IPS-20b (cell line): ENCODE data around the gene IVD.
"Not testable (repeated sequence)": the region's sequence is repeated elsewhere in the genome, so short reads cannot be mapped to it uniquely, and the experiment has no call there.

Experiments used
- H3K27ac ChIP-seq: one replicate; pipeline ENCODE4 v1.5.1; 2013; ENCODE audit warnings: low read length
- H3K27me3 ChIP-seq: 2 replicates; pipeline ENCODE4 v1.6.1; 2013; ENCODE audit warnings: mild to moderate bottlenecking, low read length, inconsistent platforms; ENCODE audit not compliant: insufficient read depth
- H3K36me3 ChIP-seq: 2 replicates; pipeline ENCODE4 v1.6.1; 2013; ENCODE audit warnings: low read depth, mild to moderate bottlenecking, inconsistent platforms, low read length, moderate library complexity; ENCODE audit not compliant: insufficient read depth
- H3K4me1 ChIP-seq: 2 replicates; pipeline ENCODE4 v1.6.1; 2013; ENCODE audit warnings: mild to moderate bottlenecking, control low read depth, inconsistent platforms, low read length, moderate library complexity; ENCODE audit not compliant: insufficient read depth
- H3K4me3 ChIP-seq: 2 replicates; pipeline ENCODE4 v1.5.1; 2013; ENCODE audit warnings: mild to moderate bottlenecking, low read length, inconsistent platforms
- H3K9ac ChIP-seq: 2 replicates; pipeline ENCODE4 v1.6.1; 2013; ENCODE audit warnings: low read depth, mild to moderate bottlenecking, inconsistent platforms, low read length, moderate library complexity
- H3K9me3 ChIP-seq: 2 replicates; pipeline ENCODE4 v1.6.1; 2013; ENCODE audit warnings: mild to moderate bottlenecking, low read depth, low read length, inconsistent platforms; ENCODE audit not compliant: insufficient read depth

IVD gene

GRCh38 chr15:40443846-40444245 is 38.3 kb downstream of the IVD start:
- no peaks in the 10 kb centered on the region for H3K9me3 ChIP-seq
- no peak overlapping the region for H3K27ac ChIP-seq
- 0 out of 2 replicates have a peak, but pooled peaks cover 4% of the 10 kb centered on the region for H3K36me3 ChIP-seq
- H3K4me1 ChIP-seq, result peaks cover 43% of the 10 kb centered on the region
- H3K27me3 ChIP-seq, result peaks cover 12% of the 10 kb centered on the region
- peak overlapping the region; percentile 38; the same call in 1 of the 2 replicates for H3K4me3 ChIP-seq
- H3K9ac ChIP-seq, result 0 out of 2 replicates have a peak overlapping the region, but pooled peaks have one; percentile 18

GRCh38 chr15:40444736-40445135 is 39.1 kb downstream of the IVD start:
- 0 out of 2 replicates have a peak, but pooled peaks cover 4% of the 10 kb centered on the region for H3K36me3 ChIP-seq
- peaks cover 5% of the 10 kb centered on the region; the same call in 1 of the 2 replicates for H3K27me3 ChIP-seq
- no peak overlapping the region; the same call in 1 of the 2 replicates for H3K9ac ChIP-seq
- peak overlapping the region; percentile 40; the same call in 1 of the 2 replicates for H3K4me3 ChIP-seq
- H3K9me3 ChIP-seq, result no peaks in the 10 kb centered on the region
- no peak overlapping the region for H3K27ac ChIP-seq
- H3K4me1 ChIP-seq, result peaks cover 37% of the 10 kb centered on the region

- H3K27ac ChIP-seq, result no peak overlapping the region
These were observed 39.9 kb downstream of the IVD start for GRCh38 chr15:40445421-40445922.

GRCh38 chr15:40446144-40446543 is 40.5 kb downstream of the IVD start:
- Histone ChIP-seq H3K9me3 (no peaks in the 10 kb centered on the region), H3K4me3 (no peak overlapping the region), H3K9ac (peak overlapping the region; percentile 52; the same call in 1 of the 2 replicates), H3K4me1 (peaks cover 39% of the 10 kb centered on the region), H3K36me3 (0 out of 2 replicates have a peak, but pooled peaks cover 4% of the 10 kb centered on the region), H3K27ac (no peak overlapping the region), H3K27me3 (no peaks in the 10 kb centered on the region)

More at GRCh38 chr15:40445421-40445922, 39.9 kb downstream of the IVD start:
- peak overlapping the region; percentile 52; the same call in 1 of the 2 replicates for H3K9ac ChIP-seq
- H3K36me3 ChIP-seq, result 0 out of 2 replicates have a peak, but pooled peaks cover 4% of the 10 kb centered on the region
- H3K9me3 ChIP-seq, result no peaks in the 10 kb centered on the region
- peaks cover 37% of the 10 kb centered on the region for H3K4me1 ChIP-seq
- no peaks in the 10 kb centered on the region for H3K27me3 ChIP-seq
- peak overlapping the region; percentile 40; the same call in 1 of the 2 replicates for H3K4me3 ChIP-seq

GRCh38 chr15:40448354-40448753 is 42.8 kb downstream of the IVD start:
- no peak overlapping the region for H3K9ac ChIP-seq
- no peak overlapping the region for H3K4me3 ChIP-seq
- H3K4me1 ChIP-seq, result peaks cover 50% of the 10 kb centered on the region
- no peak overlapping the region for H3K27ac ChIP-seq
- H3K9me3 ChIP-seq, result no peaks in the 10 kb centered on the region
- H3K36me3 ChIP-seq, result 0 out of 2 replicates have a peak, but pooled peaks cover 4% of the 10 kb centered on the region
- no peaks in the 10 kb centered on the region for H3K27me3 ChIP-seq

- H3K27me3 ChIP-seq, result no peaks in the 10 kb centered on the region
- H3K9me3 ChIP-seq, result no peaks in the 10 kb centered on the region
- H3K9ac ChIP-seq, result no peak overlapping the region
- peaks cover 46% of the 10 kb centered on the region for H3K4me1 ChIP-seq
- H3K27ac ChIP-seq, result no peak overlapping the region
- H3K4me3 ChIP-seq, result no peak overlapping the region
- H3K36me3 ChIP-seq, result 0 out of 2 replicates have a peak, but pooled peaks cover 4% of the 10 kb centered on the region
These were observed 43.7 kb downstream of the IVD start for GRCh38 chr15:40449275-40449674.

GRCh38 chr15:40450047-40450446 is 44.5 kb downstream of the IVD start:
- H3K36me3 ChIP-seq, result 0 out of 2 replicates have a peak, but pooled peaks cover 4% of the 10 kb centered on the region
- no peak overlapping the region for H3K4me3 ChIP-seq
- H3K9ac ChIP-seq, result no peak overlapping the region
- no peaks in the 10 kb centered on the region for H3K9me3 ChIP-seq
- no peaks in the 10 kb centered on the region for H3K27me3 ChIP-seq
- no peak overlapping the region for H3K27ac ChIP-seq
- peaks cover 46% of the 10 kb centered on the region for H3K4me1 ChIP-seq

- Histone ChIP-seq H3K27me3 (no peaks in the 10 kb centered on the region), H3K36me3 (no peaks in the 10 kb centered on the region), H3K4me3 (no peak overlapping the region), H3K4me1 (peaks cover 35% of the 10 kb centered on the region), H3K9ac (0 out of 2 replicates have a peak overlapping the region, but pooled peaks have one; percentile 3), H3K27ac (no peak overlapping the region), H3K9me3 (no peaks in the 10 kb centered on the region)
These were observed 46.0 kb downstream of the IVD start for GRCh38 chr15:40451527-40452158.

- H3K4me1 ChIP-seq, result peaks cover 35% of the 10 kb centered on the region
- 0 out of 2 replicates have a peak overlapping the region, but pooled peaks have one; percentile 3 for H3K9ac ChIP-seq
- H3K4me3 ChIP-seq, result 0 out of 2 replicates have a peak overlapping the region, but pooled peaks have one; percentile 5
- H3K27me3 ChIP-seq, result no peaks in the 10 kb centered on the region
- no peaks in the 10 kb centered on the region for H3K36me3 ChIP-seq
- no peaks in the 10 kb centered on the region for H3K9me3 ChIP-seq
- H3K27ac ChIP-seq, result no peak overlapping the region
These were observed 46.9 kb downstream of the IVD start for GRCh38 chr15:40452296-40453090.

GRCh38 chr15:40453941-40454340 is 48.3 kb downstream of the IVD start:
- peaks cover 35% of the 10 kb centered on the region for H3K4me1 ChIP-seq
- not testable (repeated sequence) for H3K27ac ChIP-seq, H3K4me3 ChIP-seq, H3K27me3 ChIP-seq, H3K9me3 ChIP-seq, H3K9ac ChIP-seq
- peaks cover 10% of the 10 kb centered on the region for H3K36me3 ChIP-seq

GRCh38 chr15:40454904-40455391 is 49.4 kb downstream of the IVD start:
- Histone ChIP-seq H3K9ac (no peak overlapping the region), H3K27me3 (no peaks in the 10 kb centered on the region), H3K36me3 (peaks cover 20% of the 10 kb centered on the region), H3K4me3 (no peak overlapping the region), H3K9me3 (no peaks in the 10 kb centered on the region), H3K27ac (no peak overlapping the region), H3K4me1 (peaks cover 35% of the 10 kb centered on the region)
